GM21717 (cell line): ENCODE data around the gene RPL19.
A peak's percentile ranks its signal among the peaks of the same experiment; 100 is the strongest.
"Not testable (repeated sequence)": the region's sequence is repeated elsewhere in the genome, so short reads cannot be mapped to it uniquely, and the experiment has no call there.

Experiments
- ATAC-seq: cut with Tn5 transposase; IDR thresholded peaks from one replicate; pipeline ENCODE4 v1.9.1; 2021; ENCODE audit warnings: mild to moderate bottlenecking, moderate library complexity; ENCODE audit not compliant: unreplicated experiment

RPL19 gene

GRCh38 chr17:39240631-39241030, 40.5 kb downstream of the RPL19 start:
- no peak for ATAC-seq

GRCh38 chr17:39243155-39243554, 43.1 kb downstream of the RPL19 start:
- ATAC-seq, result no peak

GRCh38 chr17:39244016-39244599, 44.0 kb downstream of the RPL19 start:
- no peak for ATAC-seq

GRCh38 chr17:39244600-39245570, 44.8 kb downstream of the RPL19 start:
- ATAC-seq, result peak; percentile 62

GRCh38 chr17:39246274-39246673, 46.2 kb downstream of the RPL19 start:
- ATAC-seq, result no peak

GRCh38 chr17:39250076-39250475, 50.0 kb downstream of the RPL19 start:
- not testable (repeated sequence) for ATAC-seq

- ATAC-seq, result no peak
Observed at GRCh38 chr17:39251997-39252396, 51.9 kb downstream of the RPL19 start.

- no peak for ATAC-seq
Observed at GRCh38 chr17:39252788-39253460, 52.8 kb downstream of the RPL19 start.
